GM23248 (cell line): Measurements from ENCODE around the gene MYMK.

Experiments used
- EZH2 ChIP-seq: fragments of 200-600 bp; sonication (generic); IDR thresholded peaks from 2 replicates; pipeline ENCODE4 v1.6.1; 2018; ENCODE audit warnings: antibody characterized with exemption, mild to moderate bottlenecking; ENCODE audit not compliant: insufficient read depth, poor library complexity, severe bottlenecking
- EZH2phosphoT487 ChIP-seq: fragments of 200-600 bp; sonication (generic); IDR thresholded peaks from 2 replicates; pipeline ENCODE4 v1.6.1; 2018; ENCODE audit warnings: antibody characterized with exemption, moderate library complexity, mild to moderate bottlenecking, low read depth; ENCODE audit not compliant: insufficient read depth

DNA sequence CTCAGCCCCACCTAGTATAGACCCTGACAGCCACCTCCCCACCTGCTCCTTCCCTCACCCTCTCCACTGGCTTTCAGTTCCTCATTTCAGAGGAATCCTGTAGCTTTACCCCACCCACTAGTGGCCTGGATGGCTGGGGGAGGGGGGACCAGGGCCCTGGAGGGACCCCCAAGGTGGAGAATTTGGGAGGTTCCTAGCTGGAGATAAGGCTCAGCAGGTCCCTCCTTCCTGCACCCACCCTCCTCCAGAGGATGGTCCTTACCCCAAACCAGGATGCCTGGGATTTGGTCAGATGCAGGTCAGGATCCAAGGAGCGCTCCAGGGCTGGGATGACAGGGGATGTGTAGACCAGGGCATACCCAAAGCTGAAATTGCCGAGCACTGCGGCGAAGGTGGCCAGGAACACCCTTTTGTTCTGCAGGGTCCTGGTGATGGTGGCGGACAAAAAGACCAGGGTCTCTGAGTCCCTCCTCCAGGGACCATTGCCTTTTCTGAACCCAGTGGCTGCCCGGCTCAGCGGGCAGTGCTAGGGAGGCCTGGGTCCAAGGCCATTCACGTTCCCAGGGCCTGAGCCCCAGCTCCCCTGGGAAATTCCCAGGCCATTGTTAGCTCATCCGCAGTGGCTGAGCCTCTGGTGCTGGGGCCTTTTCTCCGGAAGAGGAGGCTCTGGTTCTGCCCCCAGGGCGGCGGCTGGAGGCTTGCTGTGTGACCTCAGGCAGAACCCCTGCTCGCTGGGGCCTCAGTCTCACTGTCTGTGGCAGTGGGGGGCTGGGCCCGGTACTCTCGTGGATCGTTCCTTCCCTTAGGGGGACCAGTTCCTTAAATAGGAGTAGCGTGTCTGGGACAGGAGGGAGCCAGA, 46.5 kb downstream of the MYMK start:
- TF ChIP-seq EZH2: no peak
- no peak for TF ChIP-seq EZH2phosphoT487
